ENCODE results near the gene ACOX2. TPM values are rescaled to one million over a fixed set of nuclear protein-coding genes. Genes with fewer than 3 reads are reported as not detected.

Gene ACOX2
- total and polyA plus RNA-seq, 12 donors, result 7.6 to 64.9 (median 34.9) TPM

DNA sequence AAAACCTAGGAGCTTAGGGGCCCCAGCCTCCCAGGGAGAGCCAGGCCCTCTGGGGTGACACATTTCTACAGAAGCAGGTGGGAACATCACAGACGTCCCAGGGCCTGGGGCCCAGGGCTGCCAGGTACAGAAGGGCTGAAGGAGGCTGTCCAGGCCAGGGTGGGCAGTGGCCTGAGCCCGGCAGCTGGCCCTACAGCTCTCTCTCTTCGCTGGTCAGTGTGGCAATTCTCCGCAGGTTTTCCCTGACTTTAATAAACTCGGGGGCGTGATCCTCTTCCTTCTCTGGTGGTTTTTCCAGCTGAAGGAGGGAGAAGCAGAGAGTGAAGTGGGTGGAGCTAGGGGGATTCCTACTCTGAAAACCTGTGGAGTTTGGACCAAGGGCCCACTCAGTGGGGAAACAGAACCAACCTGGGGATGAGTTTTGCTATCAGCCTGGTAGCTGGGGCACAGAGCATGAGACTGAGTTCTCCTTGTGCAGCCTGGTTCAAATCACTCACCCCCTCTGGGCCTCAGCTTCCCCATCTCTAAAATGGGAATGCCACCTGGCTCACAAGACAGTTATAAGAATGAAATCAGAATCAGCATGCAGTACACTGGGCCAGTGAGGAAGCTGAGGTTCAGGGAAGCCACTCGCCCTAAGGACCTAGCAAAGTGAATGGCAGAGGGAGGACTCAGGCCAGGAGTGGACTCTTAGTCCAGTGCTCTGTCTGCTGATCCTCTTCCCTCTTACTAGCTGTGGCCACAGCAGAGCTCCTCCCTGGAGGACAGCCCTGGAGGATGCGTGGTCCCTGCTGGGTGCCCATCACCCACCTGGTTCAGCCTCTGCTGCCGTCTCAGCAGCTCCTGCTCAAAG is 29.6 kb upstream of the ACOX2 start:
- no peak for ATAC-seq
- Histone ChIP-seq H3K9me3 (peaks cover 0 to under 1% (median 0%) of the 10 kb centered on the region in 11 donors), H3K4me1 (peaks cover 0 to 26% (median 17%) of the 10 kb centered on the region in 9 donors), H3K4me3 (no peak overlapping the region), H3K36me3 (peaks cover 0 to 68% (median 11%) of the 10 kb centered on the region in 9 donors), H3K27ac (no peak overlapping the region), H3K27me3 (no peaks in the 10 kb centered on the region)
- 88 to 92% methylated on average over 9 of the region's 9 CpGs for WGBS, 2 donors
- no peak for TF ChIP-seq CTCF (IDR thresholded peaks at IDR 0.05)
- intact Hi-C loops (cut with DNase I), result loop anchor here in 2 of 10 donors (1.0 to 10.0 kb wide), 2 partner anchors 64 to 1108 kb away; no protein-coding TSS in a partner anchor
- DNase-seq, result no peak

- no peak overlapping the region for H3K4me3 ChIP-seq
- DNase-seq (no peak), ATAC-seq (no peak)
- intact Hi-C loops (cut with DNase I), result loop anchor here in 2 of 10 donors (1.0 to 10.0 kb wide), 2 partner anchors 64 to 1109 kb away; no protein-coding TSS in a partner anchor
- H3K4me1 ChIP-seq, result peaks cover 0 to 26% (median 13%) of the 10 kb centered on the region in 9 donors
- H3K9me3 ChIP-seq, result no peaks in the 10 kb centered on the region
- no peak for TF ChIP-seq CTCF (IDR thresholded peaks at IDR 0.05)
- WGBS, 2 donors, result 92 to 94% methylated on average over 12 of the region's 12 CpGs
- H3K27me3 ChIP-seq, result no peaks in the 10 kb centered on the region
- peaks cover 0 to 74% (median 11%) of the 10 kb centered on the region in 9 donors for H3K36me3 ChIP-seq
- peak overlapping the region in 1 of 10 donors; percentile 6 for H3K27ac ChIP-seq
Measured at GRCh38 chr3:58565621-58566397, 28.8 kb upstream of the ACOX2 start.

DNA sequence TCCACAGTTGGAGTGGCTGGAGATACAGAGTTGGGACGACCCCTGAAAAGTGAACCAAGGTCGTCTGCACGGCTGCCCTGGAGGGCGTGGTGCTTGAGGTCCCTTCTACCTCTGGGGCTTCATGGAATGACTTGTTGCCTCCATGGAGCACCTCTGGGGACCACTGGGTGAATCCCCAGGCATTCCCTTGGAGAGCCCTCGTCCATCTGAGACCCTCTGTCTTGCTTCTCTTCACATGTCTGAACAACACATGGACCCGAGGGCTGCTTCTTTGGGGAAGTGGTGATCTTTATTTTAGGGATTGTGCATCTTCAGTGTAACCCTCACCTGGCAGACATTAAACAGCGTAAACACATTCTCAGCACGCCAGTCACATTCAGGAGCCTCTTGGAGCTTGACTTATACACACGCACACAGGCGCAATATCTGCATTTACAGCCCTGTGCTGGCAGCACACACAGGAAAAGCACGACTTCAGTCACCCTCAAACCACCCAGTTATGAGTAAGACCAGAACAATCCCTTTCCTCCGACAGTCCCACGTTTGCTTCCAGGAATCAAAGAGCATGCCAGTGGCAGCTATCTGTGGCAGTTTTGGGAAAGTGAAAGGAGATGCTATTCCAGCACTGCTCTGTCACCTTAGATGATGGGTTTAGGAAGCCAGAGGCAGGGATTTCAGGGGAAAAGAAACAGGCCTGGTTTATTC is 27.6 kb upstream of the ACOX2 start:
- 72 to 73% methylated on average over 13 of the region's 13 CpGs for WGBS, 2 donors
- no peak for TF ChIP-seq CTCF (IDR thresholded peaks at IDR 0.05)
- intact Hi-C loops (cut with DNase I), result loop anchor here in 1 of 10 donors (10.0 kb wide), 1 partner anchor 1110 kb away; no protein-coding TSS in a partner anchor

More for the DNA sequence above, 27.6 kb upstream of the ACOX2 start:
- no peaks in the 10 kb centered on the region for H3K27me3 ChIP-seq
- peaks cover 0 to 72% (median 11%) of the 10 kb centered on the region in 9 donors for H3K36me3 ChIP-seq
- peak in 6 of 8 donors; percentile 44 to 67 (median 50) for ATAC-seq
- H3K9me3 ChIP-seq, result no peaks in the 10 kb centered on the region
- no peak for DNase-seq
- H3K4me1 ChIP-seq, result peaks cover 0 to 26% (median 13%) of the 10 kb centered on the region in 9 donors
- H3K4me3 ChIP-seq, result no peak overlapping the region
- peak overlapping the region in 5 of 10 donors; percentile 44 to 69 (median 45) for H3K27ac ChIP-seq

Data from heart right ventricle (tissue), 16 donors.